Stomach (tissue), 9 donors: ENCODE measurements around the gene VMO1. TPM values are rescaled to one million over a fixed set of nuclear protein-coding genes. Genes with fewer than 3 reads are reported as not detected.

Source experiments
- DNase-seq, 2 donors: peaks; one replicate each; pipeline versions ENCODE4 v3.0.0 to v3.0.0-alpha.2; 2013 to 2019
- H3K27ac ChIP-seq, 5 donors: fragments of 200-600 bp in 4 of 5; sonication (generic) in 4 of 5; one replicate each; pipeline ENCODE4 v1.5.1; 2013 to 2019; ENCODE audit warnings: mild to moderate bottlenecking in 1 of 5, moderate library complexity in 1 of 5
- H3K27me3 ChIP-seq, 3 donors: fragments of 200-600 bp; sonication (generic); one replicate each; pipeline ENCODE4 v1.5.1; 2017 to 2019; ENCODE audit warnings: mixed run types in 1 of 3
- H3K36me3 ChIP-seq, 4 donors: fragments of 200-600 bp; sonication (generic); 1 replicate in 3 of 4; 2 replicates in 1 of 4; pipeline ENCODE4 v1.5.1; 2016 to 2019
- H3K4me1 ChIP-seq, 4 donors: fragments of 200-600 bp; sonication (generic); one replicate each; pipeline ENCODE4 v1.5.1; 2016 to 2019
- H3K4me3 ChIP-seq, 4 donors: fragments of 200-600 bp; sonication (generic) in 3 of 4; one replicate each; pipeline ENCODE4 v1.5.1; 2016 to 2019; ENCODE audit warnings: mild to moderate bottlenecking in 1 of 4
- H3K9me3 ChIP-seq, 4 donors: fragments of 200-600 bp; sonication (generic); one replicate each; pipeline ENCODE4 v1.5.1; 2016 to 2019
- EP300 ChIP-seq: sonication (generic); formaldehyde crosslinking; IDR thresholded peaks from one replicate; pipeline ENCODE4 v1.6.1; 2017; ENCODE audit warnings: antibody characterized with exemption
- POLR2A ChIP-seq, 4 donors: fragments of 450-650 bp; IDR thresholded peaks; one replicate each; pipeline ENCODE4 v1.6.1; 2016; ENCODE audit warnings: antibody characterized with exemption in 4 of 4, control low read depth in 2 of 4, mild to moderate bottlenecking in 1 of 4, moderate library complexity in 1 of 4
- POLR2AphosphoS5 ChIP-seq, 3 donors: sonication (generic); formaldehyde crosslinking; IDR thresholded peaks; one replicate each; pipeline ENCODE4 v1.6.1; 2016; ENCODE audit warnings: antibody characterized with exemption in 3 of 3
- WGBS, 5 donors: extraction: QIAGEN DNeasy Blood & Tissue Kit in 3 of 5; methylation state at CpG; one replicate each; pipeline versions ENCODE4 v1.1.5 to v1.1.7; 2013 to 2018; 5-methylcytosine and 5-hydroxymethylcytosine counted together
- intact Hi-C: fragments of 100-400 bp; cut with DNase I; formaldehyde crosslinking; loops from one replicate; pipeline ENCODE4 v1.15.1; 2023; ENCODE audit warnings: low total_unique reads
- polyA plus RNA-seq, 3 donors: library from polyadenylated mRNA; stranded (reverse); fragments of 200-250 nt; gene quantifications; one replicate each; pipeline ENCODE4 v1.2.3, GENCODE V29; 2013
- total RNA-seq, 5 donors: library from RNA; depleted of rRNA; stranded (reverse); fragments of >200 nt; gene quantifications; one replicate each; pipeline versions ENCODE4 v1.1.0 to v1.2.3, GENCODE V29; 2014 to 2016
- TF ChIP-seq, protein P1 (sequence below), 7 experiments: fragments of 450-650 bp in 4 of 7; fragments of 200-600 bp in 3 of 7; sonication (generic) in 3 of 7; IDR thresholded peaks; one replicate each; pipeline ENCODE4 v1.5.1; 2016 to 2019; ENCODE audit warnings: antibody characterized with exemption in 7 of 7, control low read depth in 2 of 7, mild to moderate bottlenecking in 1 of 7
- donor health status: healthy with polysubstance abuse.
- donor health status: Bipolar disorder and iron deficiency.
- donor health status: healthy.

VMO1 gene
- total and polyA plus RNA-seq, 8 donors: 1.4 to 3.0 (median 2.3) TPM; not detected in 3

- intact Hi-C loops: no loop called here
- H3K4me3 ChIP-seq: no peak overlapping the region
- no peak overlapping the region for H3K27ac ChIP-seq
- TF ChIP-seq, protein P1, sequence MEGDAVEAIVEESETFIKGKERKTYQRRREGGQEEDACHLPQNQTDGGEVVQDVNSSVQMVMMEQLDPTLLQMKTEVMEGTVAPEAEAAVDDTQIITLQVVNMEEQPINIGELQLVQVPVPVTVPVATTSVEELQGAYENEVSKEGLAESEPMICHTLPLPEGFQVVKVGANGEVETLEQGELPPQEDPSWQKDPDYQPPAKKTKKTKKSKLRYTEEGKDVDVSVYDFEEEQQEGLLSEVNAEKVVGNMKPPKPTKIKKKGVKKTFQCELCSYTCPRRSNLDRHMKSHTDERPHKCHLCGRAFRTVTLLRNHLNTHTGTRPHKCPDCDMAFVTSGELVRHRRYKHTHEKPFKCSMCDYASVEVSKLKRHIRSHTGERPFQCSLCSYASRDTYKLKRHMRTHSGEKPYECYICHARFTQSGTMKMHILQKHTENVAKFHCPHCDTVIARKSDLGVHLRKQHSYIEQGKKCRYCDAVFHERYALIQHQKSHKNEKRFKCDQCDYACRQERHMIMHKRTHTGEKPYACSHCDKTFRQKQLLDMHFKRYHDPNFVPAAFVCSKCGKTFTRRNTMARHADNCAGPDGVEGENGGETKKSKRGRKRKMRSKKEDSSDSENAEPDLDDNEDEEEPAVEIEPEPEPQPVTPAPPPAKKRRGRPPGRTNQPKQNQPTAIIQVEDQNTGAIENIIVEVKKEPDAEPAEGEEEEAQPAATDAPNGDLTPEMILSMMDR (IDR thresholded peaks at IDR 0.05): no peak
- TF ChIP-seq EP300: no peak
- no peak for TF ChIP-seq POLR2AphosphoS5 (IDR thresholded peaks at IDR 0.05)
- no peak for TF ChIP-seq POLR2A (IDR thresholded peaks at IDR 0.05)
- no peaks in the 10 kb centered on the region for H3K9me3 ChIP-seq
- 61 to 84% (median 70%) methylated on average over 8 to 10 of the region's 10 CpGs for WGBS, 5 donors
- H3K27me3 ChIP-seq: peaks cover 0 to 43% (median 0%) of the 10 kb centered on the region in 3 donors
- no peaks in the 10 kb centered on the region for H3K36me3 ChIP-seq
- DNase-seq: no peak
- H3K4me1 ChIP-seq: peaks cover 21 to 40% (median 26%) of the 10 kb centered on the region in 4 donors
These were observed 43.5 kb downstream of the VMO1 start for GRCh38 chr17:4742629-4743028.

- Histone ChIP-seq H3K9me3 (no peaks in the 10 kb centered on the region), H3K36me3 (no peaks in the 10 kb centered on the region), H3K4me1 (peaks cover 21 to 40% (median 26%) of the 10 kb centered on the region in 4 donors), H3K4me3 (no peak overlapping the region), H3K27ac (no peak overlapping the region), H3K27me3 (peaks cover 0 to 43% (median 0%) of the 10 kb centered on the region in 3 donors)
- no peak for DNase-seq
- TF ChIP-seq POLR2AphosphoS5 (IDR thresholded peaks at IDR 0.05) (no peak), POLR2A (IDR thresholded peaks at IDR 0.05) (no peak), EP300 (no peak)
- TF ChIP-seq, protein P1 (IDR thresholded peaks at IDR 0.05): no peak
- WGBS, 5 donors: 86 to 94% (median 92%) methylated on average over 9 of the region's 9 CpGs
- intact Hi-C loops: no loop called here
These were observed 44.0 kb downstream of the VMO1 start for GRCh38 chr17:4742133-4742532.

GRCh38 chr17:4741544-4741943, 44.6 kb downstream of the VMO1 start:
- TF ChIP-seq, protein P1 (IDR thresholded peaks at IDR 0.05): no peak
- no peak for TF ChIP-seq POLR2AphosphoS5 (IDR thresholded peaks at IDR 0.05)
- no peak for TF ChIP-seq POLR2A (IDR thresholded peaks at IDR 0.05)
- TF ChIP-seq EP300: no peak
- WGBS, 5 donors: 94 to 97% (median 95%) methylated on average over 6 to 8 of the region's 8 CpGs
- H3K27ac ChIP-seq: no peak overlapping the region

DNA sequence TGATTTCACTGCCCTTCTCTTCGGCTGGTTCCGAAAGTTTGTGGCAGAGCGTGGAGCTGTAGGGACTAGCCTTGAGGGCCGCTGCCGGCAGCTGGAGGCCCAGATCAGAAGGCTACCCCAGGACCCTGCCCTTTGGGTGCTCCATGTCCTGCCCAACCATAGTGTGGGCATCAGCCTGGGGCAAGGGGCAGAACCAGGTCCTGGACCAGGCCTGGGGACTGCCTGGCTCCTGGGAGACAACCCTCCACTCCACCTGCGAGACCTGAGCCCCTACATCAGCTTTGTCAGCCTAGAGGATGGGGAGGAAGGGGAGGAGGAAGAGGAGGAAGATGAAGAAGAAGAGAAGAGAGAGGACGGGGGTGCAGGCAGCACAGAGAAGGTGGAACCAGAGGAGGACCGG, 45.6 kb downstream of the VMO1 start:
- 95 to 98% (median 96%) methylated on average over 5 to 8 of the region's 8 CpGs for WGBS, 5 donors
- H3K27ac ChIP-seq: peak overlapping the region in 1 of 5 donors; percentile 85
- H3K4me1 ChIP-seq: peaks cover 19 to 41% (median 23%) of the 10 kb centered on the region in 4 donors
- H3K27me3 ChIP-seq: peaks cover 0 to 31% (median 0%) of the 10 kb centered on the region in 3 donors
- H3K36me3 ChIP-seq: no peaks in the 10 kb centered on the region
- H3K4me3 ChIP-seq: peak overlapping the region in 1 of 4 donors; percentile 71
- H3K9me3 ChIP-seq: no peaks in the 10 kb centered on the region
- intact Hi-C loops: no loop called here
- no peak for DNase-seq
- TF ChIP-seq POLR2AphosphoS5 (IDR thresholded peaks at IDR 0.05) (no peak), POLR2A (IDR thresholded peaks at IDR 0.05) (no peak), EP300 (no peak)
- TF ChIP-seq, protein P1 (IDR thresholded peaks at IDR 0.05): no peak

More at GRCh38 chr17:4741544-4741943, 44.6 kb downstream of the VMO1 start:
- Histone ChIP-seq H3K36me3 (no peaks in the 10 kb centered on the region), H3K9me3 (no peaks in the 10 kb centered on the region), H3K27me3 (peaks cover 0 to 41% (median 0%) of the 10 kb centered on the region in 3 donors), H3K4me1 (peaks cover 21 to 40% (median 26%) of the 10 kb centered on the region in 4 donors), H3K4me3 (no peak overlapping the region)
- DNase-seq: no peak
- intact Hi-C loops: no loop called here
